CD4-positive, CD25-positive, alpha-beta regulatory T cell (primary cell): Measurements from ENCODE around the gene SETD1B. TPM values are rescaled to one million over a fixed set of nuclear protein-coding genes. Genes with fewer than 3 reads are reported as not detected.

Experiments
- ATAC-seq, 2 donors: fragments of 150-1000 bp; cut with Tn5 transposase; one replicate each; pipeline ENCODE4 v1.10.0; 2021; ENCODE audit warnings: low read depth in 2 of 2, moderate number of reproducible peaks in 2 of 2, moderate library complexity in 1 of 2
- DNase-seq, 3 donors: peaks; one replicate each; pipeline versions ENCODE4 v3.0.0 to v3.0.0-alpha.2; 2012 to 2022; ENCODE audit warnings: mixed read lengths in 1 of 3
- H3K27ac ChIP-seq: one replicate; pipeline ENCODE4 v1.7.0; 2013; ENCODE audit warnings: mild to moderate bottlenecking, low read length; ENCODE audit not compliant: insufficient read depth, poor library complexity, severe bottlenecking
- H3K27me3 ChIP-seq: one replicate; pipeline ENCODE4 v1.7.0; 2013; ENCODE audit warnings: low read length; ENCODE audit not compliant: control insufficient read depth, insufficient read depth
- H3K36me3 ChIP-seq: one replicate; pipeline ENCODE4 v1.7.0; 2013; ENCODE audit warnings: mild to moderate bottlenecking, low read length, moderate library complexity; ENCODE audit not compliant: control insufficient read depth, insufficient read depth
- H3K4me1 ChIP-seq: 2 replicates; pipeline ENCODE4 v1.7.0; 2013; ENCODE audit warnings: mild to moderate bottlenecking, low read length; ENCODE audit not compliant: insufficient read depth, control insufficient read depth, poor library complexity, severe bottlenecking
- H3K4me3 ChIP-seq: one replicate; pipeline ENCODE4 v1.7.0; 2013; ENCODE audit warnings: low read depth, mild to moderate bottlenecking, low read length, moderate library complexity
- H3K9me3 ChIP-seq, 2 experiments: 1 replicate in 1 of 2; 2 replicates in 1 of 2; pipeline ENCODE4 v1.7.0; 2013; ENCODE audit warnings: low read length in 2 of 2, mild to moderate bottlenecking in 1 of 2, moderate library complexity in 1 of 2; ENCODE audit not compliant: control insufficient read depth in 2 of 2
- H3K27ac Mint-ChIP-seq, 3 donors: one replicate each; pipeline ENCODE4 v1.8.0; 2020 to 2022; ENCODE audit warnings: mild to moderate bottlenecking in 3 of 3, mixed read lengths in 3 of 3, moderate library complexity in 2 of 3
- H3K27me3 Mint-ChIP-seq: one replicate; pipeline ENCODE4 v1.8.0; 2022; ENCODE audit warnings: mild to moderate bottlenecking, mixed read lengths
- H3K36me3 Mint-ChIP-seq: one replicate; pipeline ENCODE4 v1.8.0; 2020; ENCODE audit warnings: mixed read lengths
- H3K4me1 Mint-ChIP-seq, 4 donors: one replicate each; pipeline ENCODE4 v1.8.0; 2020 to 2022; ENCODE audit warnings: mixed read lengths in 4 of 4, mild to moderate bottlenecking in 1 of 4
- H3K4me3 Mint-ChIP-seq, 4 donors: one replicate each; pipeline ENCODE4 v1.8.0; 2020 to 2022; ENCODE audit warnings: mild to moderate bottlenecking in 4 of 4, mixed read lengths in 4 of 4, moderate library complexity in 3 of 4
- H3K9me3 Mint-ChIP-seq, 7 donors: one replicate each; pipeline ENCODE4 v1.8.0; 2020 to 2022; ENCODE audit warnings: mixed read lengths in 7 of 7, mild to moderate bottlenecking in 3 of 7, moderate library complexity in 2 of 7
- polyA plus RNA-seq, 4 donors: library from polyadenylated mRNA; unstranded; fragments of 300-500 nt; fragmentation: Illumina TruSeq; gene quantifications; one replicate each; pipeline ENCODE4 v1.2.3, GENCODE V29; 2021
- total RNA-seq: library from RNA; stranded (reverse); gene quantifications from one replicate; pipeline ENCODE4 v1.2.3, GENCODE V29; 2022

The SETD1B gene
- total and polyA plus RNA-seq, 5 donors from 2014 or later = 1.2 to 118 (median 1.8) TPM

DNA sequence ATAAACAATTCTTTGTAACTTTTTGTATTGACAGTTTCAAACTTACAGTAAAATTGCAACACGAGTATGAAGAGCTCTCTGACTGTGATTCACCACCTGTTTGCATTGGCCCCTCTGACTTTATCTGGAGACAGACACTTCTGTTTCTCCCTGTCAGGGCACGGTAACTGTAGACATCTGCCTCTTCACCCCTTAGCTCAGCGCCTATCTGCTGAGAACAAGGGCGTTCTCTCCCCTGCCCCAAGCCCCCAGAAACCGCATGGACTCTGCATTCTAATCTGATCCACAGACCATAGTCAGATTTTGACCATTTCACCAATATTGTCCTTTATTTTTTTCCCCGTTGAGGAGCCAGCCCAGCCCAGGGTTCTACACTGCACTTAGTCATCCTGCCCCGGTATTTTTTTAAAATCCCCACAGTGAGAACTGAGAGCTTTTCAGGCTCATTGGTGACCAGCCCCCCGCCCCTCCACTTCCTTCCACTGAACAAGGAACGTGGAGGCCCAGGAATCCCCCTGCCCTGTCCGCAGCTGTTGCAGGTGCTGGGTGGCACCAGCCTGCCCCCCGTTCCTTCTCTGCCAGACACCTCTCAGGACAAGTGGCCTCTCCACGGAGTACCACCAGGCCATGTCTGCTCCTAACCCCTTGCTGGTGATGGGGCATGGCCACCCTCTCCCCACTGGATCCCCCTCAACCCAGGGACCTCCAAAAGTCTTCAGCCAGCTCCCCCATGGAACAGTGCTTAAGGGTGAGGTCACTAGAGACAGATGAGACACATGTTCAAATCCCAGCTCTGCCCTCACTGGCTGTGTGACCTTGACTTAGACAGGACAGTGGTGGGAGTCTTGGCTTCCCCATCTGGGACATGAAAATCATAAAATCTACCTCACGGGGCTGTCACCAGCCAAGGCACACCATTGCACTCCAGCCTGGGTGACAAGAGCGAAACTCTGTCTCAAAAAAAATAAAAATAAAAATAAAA is 21.5 kb upstream of the SETD1B start:
- H3K9me3 ChIP-seq = no peaks in the 10 kb centered on the region
- Mint-ChIP-seq H3K27me3 (no peaks in the 10 kb centered on the region), H3K36me3 (peaks cover 32% of the 10 kb centered on the region), H3K4me1 (peaks cover 24 to 74% (median 38%) of the 10 kb centered on the region in 4 donors), H3K9me3 (no peaks in the 10 kb centered on the region), H3K27ac (peak overlapping the region; percentile 88 to 99 (median 94)), H3K4me3 (peak overlapping the region; percentile 57 to 93 (median 82))
- H3K36me3 ChIP-seq = peaks cover 34% of the 10 kb centered on the region
- H3K4me3 ChIP-seq = peak overlapping the region; percentile 65
- ATAC-seq = peak; percentile 81 to 84
- peak overlapping the region; percentile 75 for H3K27ac ChIP-seq
- H3K27me3 ChIP-seq = no peaks in the 10 kb centered on the region
- DNase-seq = peak; percentile 12 to 61 (median 43)
- peaks cover 65% of the 10 kb centered on the region for H3K4me1 ChIP-seq

DNA sequence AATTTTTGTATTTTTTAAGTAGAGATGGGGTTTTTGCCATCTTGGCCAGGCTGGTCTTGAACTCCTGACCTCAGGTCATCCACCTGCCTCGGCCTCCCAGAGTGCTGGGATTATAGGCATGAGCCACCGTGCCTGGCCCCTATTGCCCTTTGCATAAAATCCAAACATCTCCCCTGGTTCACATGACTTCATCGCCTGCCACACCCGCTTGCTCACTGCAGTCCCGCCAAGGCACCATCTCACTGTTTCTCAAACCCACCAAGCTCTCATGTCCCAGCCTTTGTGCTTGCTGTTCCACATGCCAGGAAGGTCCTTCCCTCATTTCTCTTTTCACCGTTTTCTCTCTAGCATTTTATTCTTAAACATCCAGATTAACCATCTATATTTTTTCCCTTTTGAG is 20.0 kb upstream of the SETD1B start:
- peaks cover 26% of the 10 kb centered on the region for H3K36me3 Mint-ChIP-seq

GRCh38 chr12:121784460-121784859 is 19.3 kb upstream of the SETD1B start:
- Histone ChIP-seq H3K4me1 (peaks cover 87% of the 10 kb centered on the region), H3K9me3 (no peaks in the 10 kb centered on the region), H3K27ac (peak overlapping the region; percentile 98), H3K4me3 (peak overlapping the region; percentile 78), H3K27me3 (no peaks in the 10 kb centered on the region), H3K36me3 (peaks cover 22% of the 10 kb centered on the region)
- Mint-ChIP-seq H3K27me3 (no peaks in the 10 kb centered on the region), H3K9me3 (no peaks in the 10 kb centered on the region), H3K27ac (peak overlapping the region; percentile 85 to 100 (median 97)), H3K36me3 (peaks cover 25% of the 10 kb centered on the region), H3K4me1 (peaks cover 25 to 85% (median 51%) of the 10 kb centered on the region in 4 donors), H3K4me3 (peak overlapping the region; percentile 79 to 93 (median 88))
- DNase-seq (no peak), ATAC-seq (no peak)

More for the DNA sequence above, 20.0 kb upstream of the SETD1B start:
- H3K27ac ChIP-seq = peak overlapping the region; percentile 98
- H3K36me3 ChIP-seq = peaks cover 29% of the 10 kb centered on the region
- no peaks in the 10 kb centered on the region for H3K9me3 ChIP-seq
- peak overlapping the region; percentile 79 to 90 (median 84) for H3K4me3 Mint-ChIP-seq
- no peak for ATAC-seq
- H3K27me3 ChIP-seq = no peaks in the 10 kb centered on the region
- H3K27me3 Mint-ChIP-seq = no peaks in the 10 kb centered on the region
- peak overlapping the region; percentile 85 to 100 (median 97) for H3K27ac Mint-ChIP-seq
- no peak for DNase-seq
- H3K4me1 Mint-ChIP-seq = peaks cover 25 to 83% (median 47%) of the 10 kb centered on the region in 4 donors
- H3K4me1 ChIP-seq = peaks cover 80% of the 10 kb centered on the region
- H3K9me3 Mint-ChIP-seq = no peaks in the 10 kb centered on the region
- H3K4me3 ChIP-seq = peak overlapping the region; percentile 6

DNA sequence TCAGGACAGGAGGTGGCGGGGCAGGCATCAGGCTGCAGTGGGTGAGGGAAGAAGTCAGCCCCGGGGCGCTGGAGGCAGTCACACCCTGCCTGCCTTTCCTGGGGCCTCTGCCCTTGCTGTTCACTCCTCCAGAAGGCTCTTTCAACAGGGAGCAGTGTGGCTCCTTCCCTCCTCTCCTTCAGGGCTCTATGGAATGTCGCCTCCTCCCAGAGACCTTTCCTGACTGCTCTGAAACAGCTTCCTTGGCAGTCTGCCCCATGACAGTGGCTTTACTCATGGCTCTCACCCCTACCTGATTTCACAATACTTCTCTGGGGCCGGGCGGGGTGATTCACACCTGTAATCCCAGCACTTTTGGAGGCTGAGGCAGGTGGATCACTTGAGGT is 17.4 kb upstream of the SETD1B start:
- Mint-ChIP-seq H3K9me3 (no peaks in the 10 kb centered on the region), H3K27ac (peak overlapping the region; percentile 97 to 100 (median 99)), H3K4me1 (peaks cover 25 to 95% (median 63%) of the 10 kb centered on the region in 4 donors), H3K27me3 (no peaks in the 10 kb centered on the region), H3K4me3 (peak overlapping the region; percentile 85 to 93 (median 92)), H3K36me3 (peaks cover 21% of the 10 kb centered on the region)
- no peaks in the 10 kb centered on the region for H3K27me3 ChIP-seq
- no peak for ATAC-seq
- DNase-seq = peak in 1 of 3 donors; percentile 60
- H3K4me1 ChIP-seq = peaks cover 97% of the 10 kb centered on the region
- H3K4me3 ChIP-seq = peak overlapping the region; percentile 62
- H3K27ac ChIP-seq = peak overlapping the region; percentile 98
- H3K36me3 ChIP-seq = peaks cover 6% of the 10 kb centered on the region
- no peaks in the 10 kb centered on the region for H3K9me3 ChIP-seq

- Histone ChIP-seq H3K36me3 (peaks cover 7% of the 10 kb centered on the region), H3K4me1 (peaks cover 97% of the 10 kb centered on the region), H3K27me3 (no peaks in the 10 kb centered on the region), H3K4me3 (peak overlapping the region; percentile 74), H3K9me3 (no peaks in the 10 kb centered on the region), H3K27ac (peak overlapping the region; percentile 98)
- ATAC-seq (no peak), DNase-seq (peak in 2 of 3 donors; percentile 58 to 86)
- Mint-ChIP-seq H3K27me3 (no peaks in the 10 kb centered on the region), H3K9me3 (no peaks in the 10 kb centered on the region), H3K4me1 (peaks cover 19 to 93% (median 56%) of the 10 kb centered on the region in 4 donors), H3K4me3 (peak overlapping the region; percentile 90 to 97 (median 93)), H3K36me3 (peaks cover 15% of the 10 kb centered on the region), H3K27ac (peak overlapping the region; percentile 97 to 100 (median 99))
Observed at GRCh38 chr12:121787063-121788025, 16.5 kb upstream of the SETD1B start.

- Mint-ChIP-seq H3K9me3 (no peaks in the 10 kb centered on the region), H3K4me3 (peak overlapping the region; percentile 90 to 97 (median 94)), H3K4me1 (peaks cover 19 to 86% (median 52%) of the 10 kb centered on the region in 4 donors), H3K27me3 (no peaks in the 10 kb centered on the region), H3K27ac (peak overlapping the region; percentile 97 to 100 (median 99)), H3K36me3 (peaks cover 15% of the 10 kb centered on the region)
- Histone ChIP-seq H3K27ac (peak overlapping the region; percentile 98), H3K4me3 (peak overlapping the region; percentile 74), H3K27me3 (no peaks in the 10 kb centered on the region), H3K9me3 (no peaks in the 10 kb centered on the region), H3K36me3 (peaks cover 4% of the 10 kb centered on the region), H3K4me1 (peaks cover 92% of the 10 kb centered on the region)
- DNase-seq = no peak
- ATAC-seq = no peak
Observed at GRCh38 chr12:121788176-121788818, 15.5 kb upstream of the SETD1B start.
